ENCODE measurements around the gene WDR33. TPM values are rescaled to one million over a fixed set of nuclear protein-coding genes. Genes with fewer than 3 reads are reported as not detected.

Gene WDR33
- total RNA-seq, 4 donors from 2014 or later, result 42.3 to 46.5 (median 45.1) TPM

- Histone ChIP-seq H3K27me3 (no peaks in the 10 kb centered on the region), H3K4me3 (no peak overlapping the region), H3K4me1 (peaks cover 0 to 39% (median 5%) of the 10 kb centered on the region in 4 donors), H3K9me3 (no peaks in the 10 kb centered on the region), H3K36me3 (peaks cover 0 to 56% (median 5%) of the 10 kb centered on the region in 3 donors), H3K27ac (no peak overlapping the region)
- no peak for DNase-seq (ENCODE audit: low spot score in 2 of 2)
- 96% methylated on average over 8 of the region's 8 CpGs for WGBS, 2 donors
- no peak for TF ChIP-seq POLR2A (IDR thresholded peaks at IDR 0.05)
- TF ChIP-seq CTCF (IDR thresholded peaks at IDR 0.05), result no peak
- no peak for TF ChIP-seq EP300 (IDR thresholded peaks at IDR 0.05)
Observed at GRCh38 chr2:127852388-127852787, 41.4 kb upstream of the WDR33 start.

DNA sequence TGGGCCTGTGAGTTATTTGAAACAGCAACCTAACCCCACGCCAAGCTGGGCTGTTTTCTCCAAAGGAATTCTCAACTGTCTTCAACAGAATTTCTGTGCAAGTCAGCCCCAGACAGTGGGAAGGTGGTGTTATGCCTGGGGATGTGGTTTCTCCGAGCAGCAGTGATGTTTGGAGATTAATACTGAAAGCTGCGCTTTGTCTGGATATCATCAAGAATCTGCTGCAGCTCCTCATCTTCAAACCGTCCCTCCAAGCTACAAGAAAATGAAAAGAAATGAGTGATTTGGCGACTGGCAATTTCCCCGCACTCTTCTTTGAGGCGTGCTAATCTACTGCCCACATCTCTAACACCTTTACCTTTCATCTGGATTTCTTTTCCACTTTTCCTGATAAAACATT lies 37.0 kb upstream of the WDR33 start:
- H3K4me1 ChIP-seq, result no peaks in the 10 kb centered on the region
- no peak for DNase-seq (ENCODE audit: low spot score in 2 of 2)
- no peaks in the 10 kb centered on the region for H3K9me3 ChIP-seq
- no peak for TF ChIP-seq POLR2A (IDR thresholded peaks at IDR 0.05)
- no peak for TF ChIP-seq CTCF (IDR thresholded peaks at IDR 0.05)
- TF ChIP-seq EP300 (IDR thresholded peaks at IDR 0.05), result no peak
- 90 to 91% methylated on average over 7 of the region's 7 CpGs for WGBS, 2 donors
- H3K36me3 ChIP-seq, result peaks cover 3 to 96% (median 17%) of the 10 kb centered on the region in 3 donors
- H3K27me3 ChIP-seq, result no peaks in the 10 kb centered on the region
- no peak overlapping the region for H3K27ac ChIP-seq
- H3K4me3 ChIP-seq, result no peak overlapping the region

- H3K4me1 ChIP-seq, result no peaks in the 10 kb centered on the region
- no peaks in the 10 kb centered on the region for H3K27me3 ChIP-seq
- no peak overlapping the region for H3K4me3 ChIP-seq
- peaks cover 3 to 69% (median 17%) of the 10 kb centered on the region in 3 donors for H3K36me3 ChIP-seq
- H3K27ac ChIP-seq, result no peak overlapping the region
- WGBS, 2 donors, result 84 to 89% methylated on average over 4 of the region's 4 CpGs
- TF ChIP-seq CTCF (IDR thresholded peaks at IDR 0.05) (no peak), POLR2A (IDR thresholded peaks at IDR 0.05) (no peak), EP300 (IDR thresholded peaks at IDR 0.05) (no peak)
- H3K9me3 ChIP-seq, result no peaks in the 10 kb centered on the region
- no peak for DNase-seq (ENCODE audit: low spot score in 2 of 2)
Observed at GRCh38 chr2:127844973-127845372, 34.0 kb upstream of the WDR33 start.

- H3K9me3 ChIP-seq, result no peaks in the 10 kb centered on the region
- no peak overlapping the region for H3K27ac ChIP-seq
- TF ChIP-seq POLR2A (IDR thresholded peaks at IDR 0.05) (no peak), CTCF (IDR thresholded peaks at IDR 0.05) (no peak), EP300 (IDR thresholded peaks at IDR 0.05) (no peak)
- no peak overlapping the region for H3K4me3 ChIP-seq
- H3K4me1 ChIP-seq, result no peaks in the 10 kb centered on the region
- peaks cover 3 to 56% (median 17%) of the 10 kb centered on the region in 3 donors for H3K36me3 ChIP-seq
- 94 to 97% methylated on average over 6 of the region's 6 CpGs for WGBS, 2 donors
- DNase-seq (ENCODE audit: low spot score in 2 of 2), result no peak
- no peaks in the 10 kb centered on the region for H3K27me3 ChIP-seq
Observed at GRCh38 chr2:127843677-127844076, 32.7 kb upstream of the WDR33 start.

GRCh38 chr2:127841466-127842178 lies 30.7 kb upstream of the WDR33 start:
- TF ChIP-seq EP300 (IDR thresholded peaks at IDR 0.05), result no peak
- TF ChIP-seq POLR2A (IDR thresholded peaks at IDR 0.05), result no peak
- TF ChIP-seq CTCF (IDR thresholded peaks at IDR 0.05), result no peak
- WGBS, 2 donors, result 72 to 77% methylated on average over 20 of the region's 20 CpGs
- Histone ChIP-seq H3K36me3 (peaks cover 2 to 36% (median 7%) of the 10 kb centered on the region in 3 donors), H3K27me3 (no peaks in the 10 kb centered on the region), H3K27ac (no peak overlapping the region), H3K9me3 (no peaks in the 10 kb centered on the region), H3K4me1 (no peaks in the 10 kb centered on the region), H3K4me3 (no peak overlapping the region)
- no peak for DNase-seq (ENCODE audit: low spot score in 2 of 2)

Data from tibial nerve (tissue), 4 donors.